ENCODE data around the gene ACSF3. TPM values are rescaled to one million over a fixed set of nuclear protein-coding genes. Genes with fewer than 3 reads are reported as not detected.

ACSF3 gene
- total RNA-seq, 6 donors from 2014 or later, result 30.2 to 97.4 (median 35.3) TPM

- no peaks in the 10 kb centered on the region for H3K9me3 ChIP-seq
- no peaks in the 10 kb centered on the region for H3K27me3 ChIP-seq
- WGBS, 2 donors, result 57 to 60% methylated on average over 3 to 8 of the region's 22 CpGs
- H3K27ac ChIP-seq, result no peak overlapping the region
- no peaks in the 10 kb centered on the region for H3K4me1 ChIP-seq
- ATAC-seq (ENCODE audit: low FRiP score in 2 of 2), result no peak
- no peaks in the 10 kb centered on the region for H3K36me3 ChIP-seq
- DNase-seq, result peak in 1 of 2 donors; percentile 79
- H3K4me3 ChIP-seq, result no peak overlapping the region
- TF ChIP-seq POLR2A (IDR thresholded peaks at IDR 0.05) (no peak), POLR2AphosphoS5 (IDR thresholded peaks at IDR 0.05) (no peak), EP300 (IDR thresholded peaks at IDR 0.05) (no peak)
- TF ChIP-seq, protein P1, sequence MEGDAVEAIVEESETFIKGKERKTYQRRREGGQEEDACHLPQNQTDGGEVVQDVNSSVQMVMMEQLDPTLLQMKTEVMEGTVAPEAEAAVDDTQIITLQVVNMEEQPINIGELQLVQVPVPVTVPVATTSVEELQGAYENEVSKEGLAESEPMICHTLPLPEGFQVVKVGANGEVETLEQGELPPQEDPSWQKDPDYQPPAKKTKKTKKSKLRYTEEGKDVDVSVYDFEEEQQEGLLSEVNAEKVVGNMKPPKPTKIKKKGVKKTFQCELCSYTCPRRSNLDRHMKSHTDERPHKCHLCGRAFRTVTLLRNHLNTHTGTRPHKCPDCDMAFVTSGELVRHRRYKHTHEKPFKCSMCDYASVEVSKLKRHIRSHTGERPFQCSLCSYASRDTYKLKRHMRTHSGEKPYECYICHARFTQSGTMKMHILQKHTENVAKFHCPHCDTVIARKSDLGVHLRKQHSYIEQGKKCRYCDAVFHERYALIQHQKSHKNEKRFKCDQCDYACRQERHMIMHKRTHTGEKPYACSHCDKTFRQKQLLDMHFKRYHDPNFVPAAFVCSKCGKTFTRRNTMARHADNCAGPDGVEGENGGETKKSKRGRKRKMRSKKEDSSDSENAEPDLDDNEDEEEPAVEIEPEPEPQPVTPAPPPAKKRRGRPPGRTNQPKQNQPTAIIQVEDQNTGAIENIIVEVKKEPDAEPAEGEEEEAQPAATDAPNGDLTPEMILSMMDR (IDR thresholded peaks at IDR 0.05), result no peak
Measured at GRCh38 chr16:89049484-89050118, 44.1 kb upstream of the ACSF3 start.

GRCh38 chr16:89050119-89050867 is 43.4 kb upstream of the ACSF3 start:
- WGBS, 2 donors, result 85% methylated on average over 16 of the region's 21 CpGs; no CpG with 5 or more reads in 1 of the 2 donors
- no peaks in the 10 kb centered on the region for H3K4me1 ChIP-seq
- no peaks in the 10 kb centered on the region for H3K9me3 ChIP-seq
- no peak for TF ChIP-seq POLR2A (IDR thresholded peaks at IDR 0.05)
- TF ChIP-seq POLR2AphosphoS5 (IDR thresholded peaks at IDR 0.05), result no peak
- no peak for TF ChIP-seq EP300 (IDR thresholded peaks at IDR 0.05)
- TF ChIP-seq, protein P1 (IDR thresholded peaks at IDR 0.05), result no peak
- H3K27ac ChIP-seq, result no peak overlapping the region
- ATAC-seq (ENCODE audit: low FRiP score in 2 of 2) (no peak), DNase-seq (peak in 1 of 2 donors; percentile 73)
- H3K4me3 ChIP-seq, result no peak overlapping the region
- no peaks in the 10 kb centered on the region for H3K27me3 ChIP-seq
- H3K36me3 ChIP-seq, result no peaks in the 10 kb centered on the region

DNA sequence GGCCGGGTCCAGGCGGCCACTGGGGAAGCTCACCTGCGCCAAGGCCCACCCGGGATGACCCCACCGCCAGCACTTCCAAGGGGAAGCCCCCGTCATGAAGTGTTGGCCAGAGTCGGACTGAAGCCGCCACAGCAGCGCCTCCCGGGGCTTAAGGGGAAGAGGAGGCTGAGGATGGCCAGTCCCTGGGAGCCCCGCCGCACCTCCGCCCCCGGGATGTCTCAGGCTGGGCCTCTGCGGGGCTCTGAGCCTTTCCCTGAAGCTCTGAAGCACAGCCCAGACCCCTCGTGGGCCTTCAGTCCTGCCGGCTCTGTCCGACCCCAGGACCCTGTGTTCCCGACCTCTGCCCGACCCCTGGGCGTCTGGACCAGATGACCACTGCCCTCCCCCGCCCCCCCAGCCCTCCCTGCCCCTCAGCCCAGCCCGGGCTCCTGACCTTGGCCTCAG is 42.8 kb upstream of the ACSF3 start:
- H3K27ac ChIP-seq, result no peak overlapping the region
- 72% methylated on average over 15 of the region's 23 CpGs; no CpG with 5 or more reads in 1 of the 2 donors for WGBS, 2 donors
- H3K4me1 ChIP-seq, result no peaks in the 10 kb centered on the region
- H3K36me3 ChIP-seq, result no peaks in the 10 kb centered on the region
- no peaks in the 10 kb centered on the region for H3K27me3 ChIP-seq
- no peaks in the 10 kb centered on the region for H3K9me3 ChIP-seq
- no peak for TF ChIP-seq EP300 (IDR thresholded peaks at IDR 0.05)
- TF ChIP-seq POLR2AphosphoS5 (IDR thresholded peaks at IDR 0.05), result no peak
- peak in 1 of 2 donors; percentile 68 for DNase-seq
- H3K4me3 ChIP-seq, result no peak overlapping the region
- no peak for ATAC-seq (ENCODE audit: low FRiP score in 2 of 2)

- H3K9me3 ChIP-seq, result no peaks in the 10 kb centered on the region
- no peaks in the 10 kb centered on the region for H3K27me3 ChIP-seq
- no peak for ATAC-seq (ENCODE audit: low FRiP score in 2 of 2)
- no peak overlapping the region for H3K27ac ChIP-seq
- TF ChIP-seq POLR2A (IDR thresholded peaks at IDR 0.05) (no peak), POLR2AphosphoS5 (IDR thresholded peaks at IDR 0.05) (no peak), EP300 (IDR thresholded peaks at IDR 0.05) (no peak)
- TF ChIP-seq, protein P1 (IDR thresholded peaks at IDR 0.05), result no peak
- H3K4me3 ChIP-seq, result peak overlapping the region in 1 of 4 donors; percentile 3
- no peaks in the 10 kb centered on the region for H3K4me1 ChIP-seq
- no peaks in the 10 kb centered on the region for H3K36me3 ChIP-seq
- 63 to 65% methylated on average over 10 to 11 of the region's 22 CpGs for WGBS, 2 donors
- peak in 1 of 2 donors; percentile 70 for DNase-seq
Measured at GRCh38 chr16:89051521-89052166, 42.0 kb upstream of the ACSF3 start.

Measured in upper lobe of left lung (tissue), 6 donors.